Skeletal muscle satellite cell (primary cell): Measurements from ENCODE around the gene CNOT2.

Source experiments
- H3K27me3 ChIP-seq: 2 replicates; pipeline ENCODE4 v1.7.0; 2013; ENCODE audit warnings: low read length; ENCODE audit not compliant: control insufficient read depth, insufficient read depth
- H3K36me3 ChIP-seq: 2 replicates; pipeline ENCODE4 v1.7.0; 2013; ENCODE audit warnings: mild to moderate bottlenecking, control low read depth, low read length; ENCODE audit not compliant: insufficient read depth
- H3K4me1 ChIP-seq: 2 replicates; pipeline ENCODE4 v1.7.0; 2013; ENCODE audit warnings: low read length; ENCODE audit not compliant: control insufficient read depth, insufficient read depth
- H3K4me2 ChIP-seq: 2 replicates; pipeline ENCODE4 v1.7.0; 2013; ENCODE audit warnings: mild to moderate bottlenecking, low read length
- H3K4me3 ChIP-seq: 2 replicates; pipeline ENCODE4 v1.7.0; 2013; ENCODE audit warnings: low read length
- H3K9ac ChIP-seq: 2 replicates; pipeline ENCODE4 v1.7.0; 2013; ENCODE audit warnings: mild to moderate bottlenecking, low read depth, low read length, moderate library complexity
- H3K9me3 ChIP-seq: replicated peaks from 2 replicates; pipeline ENCODE4 v1.7.0; 2013; ENCODE audit warnings: mild to moderate bottlenecking, control low read depth, low read length

The CNOT2 gene

DNA sequence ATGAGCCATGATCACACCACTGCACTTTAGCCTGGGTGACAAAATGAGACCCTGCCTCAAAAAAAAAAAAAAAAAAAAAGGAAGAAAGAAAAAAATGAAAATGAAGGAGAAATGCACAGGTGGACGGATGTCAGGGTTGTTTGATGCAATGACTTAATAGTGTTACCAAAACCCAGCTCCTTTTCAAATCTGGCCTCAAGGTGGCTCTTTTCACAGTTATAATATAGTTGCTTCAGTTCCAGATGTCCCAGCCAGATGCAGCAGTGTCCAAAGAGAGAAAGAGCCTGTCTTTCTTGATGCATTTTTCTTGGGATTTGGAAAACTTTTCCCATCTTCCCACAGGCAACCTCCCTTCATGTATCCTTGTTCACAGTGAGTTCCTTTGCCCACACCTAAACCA lies 159.4 kb downstream of the CNOT2 start:
- no peak overlapping the region for H3K4me2 ChIP-seq
- H3K4me1 ChIP-seq, result no peaks in the 10 kb centered on the region
- no peak overlapping the region for H3K9ac ChIP-seq
- H3K27me3 ChIP-seq, result no peaks in the 10 kb centered on the region
- H3K4me3 ChIP-seq, result no peak overlapping the region
- no peaks in the 10 kb centered on the region for H3K36me3 ChIP-seq
- no peaks in the 10 kb centered on the region for H3K9me3 ChIP-seq

DNA sequence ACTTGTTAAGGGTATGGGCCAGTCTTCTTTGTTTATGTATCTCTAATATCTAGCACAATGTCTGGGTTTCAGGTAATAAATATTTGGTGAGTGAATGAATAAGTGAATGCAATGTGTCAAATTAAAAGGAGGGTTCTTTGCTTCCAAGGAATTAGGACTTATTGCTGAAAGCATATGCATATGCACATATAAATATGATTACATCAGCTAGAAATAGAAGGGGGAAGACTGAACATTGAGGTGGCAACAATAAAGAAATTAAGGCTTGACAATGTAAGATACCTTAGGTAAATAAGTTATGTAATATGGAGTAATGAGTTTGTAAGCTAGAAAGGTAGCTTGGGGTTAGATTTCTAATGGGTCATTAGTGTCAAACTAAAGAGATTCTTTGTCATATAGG lies 160.6 kb downstream of the CNOT2 start:
- no peak overlapping the region for H3K9ac ChIP-seq
- H3K36me3 ChIP-seq, result no peaks in the 10 kb centered on the region
- no peaks in the 10 kb centered on the region for H3K27me3 ChIP-seq
- no peaks in the 10 kb centered on the region for H3K4me1 ChIP-seq
- no peak overlapping the region for H3K4me3 ChIP-seq
- H3K9me3 ChIP-seq, result no peaks in the 10 kb centered on the region
- no peak overlapping the region for H3K4me2 ChIP-seq
